PC-3 (cell line): ENCODE results near the gene DDX46. TPM values are rescaled to one million over a fixed set of nuclear protein-coding genes. Genes with fewer than 3 reads are reported as not detected.

Experiments used
- ATAC-seq: fragments of 200-7000 bp; cut with Tn5 transposase; 2 replicates; pipeline ENCODE4 v1.9.1; 2020; ENCODE audit warnings: mild to moderate bottlenecking, moderate library complexity
- BruUV-seq: library from RNA; stranded (reverse); fragments of 400-500 nt; replicated peaks from 2 replicates; lab custom pipeline; 2021; lab: Mats Ljungman, UMichigan
- CTCF ChIA-PET: fragments of 300-600 bp; sonication (Branson Sonifier 250); formaldehyde crosslinking; loops from one replicate; lab custom pipeline; 2022; ENCODE audit warnings: antibody characterized with exemption; lab: Charles Lee
- POLR2A ChIA-PET: fragments of 300-600 bp; sonication (Branson Sonifier 250); formaldehyde crosslinking; loops from one replicate; lab custom pipeline; 2022; ENCODE audit warnings: antibody characterized with exemption; ENCODE audit not compliant: unreplicated experiment; lab: Charles Lee
- DNase-seq: peaks from one replicate; pipeline ENCODE4 v3.0.0-alpha.2; 2015
- H2AFZ ChIP-seq: fragments of 300-600 bp; sonication (generic); 2 replicates; pipeline ENCODE4 v1.6.0; 2016; ENCODE audit warnings: antibody characterized with exemption, low read length
- H3F3A ChIP-seq: fragments of 300-600 bp; sonication (generic); one replicate; pipeline ENCODE4 v1.6.0; 2017; ENCODE audit warnings: antibody characterized with exemption, low read length, control low read depth, mild to moderate bottlenecking; ENCODE audit not compliant: unreplicated experiment
- H3K27ac ChIP-seq: fragments of 300-600 bp; sonication (generic); 2 replicates; pipeline ENCODE4 v1.5.1; 2016; ENCODE audit warnings: mild to moderate bottlenecking, low read length
- H3K27me3 ChIP-seq: fragments of 300-600 bp; sonication (generic); 2 replicates; pipeline ENCODE4 v1.6.1; 2016; ENCODE audit warnings: low read length, mixed read lengths
- H3K36me3 ChIP-seq: fragments of 300-600 bp; sonication (generic); 2 replicates; pipeline ENCODE4 v1.6.1; 2016; ENCODE audit warnings: low read depth, mixed run types, low read length, mixed read lengths
- H3K4me1 ChIP-seq: fragments of 300-600 bp; sonication (generic); 2 replicates; pipeline ENCODE4 v1.5.1; 2016; ENCODE audit warnings: low read length; ENCODE audit not compliant: insufficient read depth
- H3K4me2 ChIP-seq: fragments of 300-600 bp; sonication (generic); 2 replicates; pipeline ENCODE4 v1.6.0; 2016; ENCODE audit warnings: low read length
- H3K4me3 ChIP-seq: fragments of 300-600 bp; sonication (generic); 2 replicates; pipeline ENCODE4 v1.5.1; 2016; ENCODE audit warnings: mild to moderate bottlenecking, low read length, mixed read lengths
- H3K79me2 ChIP-seq: fragments of 300-600 bp; sonication (generic); 2 replicates; pipeline ENCODE4 v1.6.1; 2017; ENCODE audit warnings: low read length, mixed read lengths
- H3K9ac ChIP-seq: fragments of 300-600 bp; sonication (generic); 2 replicates; pipeline ENCODE4 v1.6.0; 2016; ENCODE audit warnings: mild to moderate bottlenecking, low read length
- H3K9me2 ChIP-seq: fragments of 300-600 bp; sonication (generic); replicated peaks from 2 replicates; pipeline ENCODE4 v1.6.1; 2016; ENCODE audit warnings: mixed run types, low read length, mixed read lengths
- H3K9me3 ChIP-seq: fragments of 300-600 bp; sonication (generic); 2 replicates; pipeline ENCODE4 v1.6.1; 2016; ENCODE audit warnings: low read length, mixed read lengths
- H4K20me1 ChIP-seq: fragments of 300-600 bp; sonication (generic); 2 replicates; pipeline ENCODE4 v1.6.1; 2016; ENCODE audit warnings: low read length, mixed read lengths
- CTCF ChIP-seq: fragments of 300-600 bp; sonication (generic); conservative IDR thresholded peaks from 2 replicates; pipeline ENCODE4 v1.5.1; 2017; ENCODE audit warnings: antibody characterized with exemption, low read depth, mild to moderate bottlenecking, low read length
- EZH2 ChIP-seq: fragments of 300-600 bp; sonication (generic); IDR thresholded peaks from one replicate; pipeline ENCODE4 v1.6.1; 2017; ENCODE audit warnings: antibody characterized with exemption, mild to moderate bottlenecking, low read length; ENCODE audit not compliant: unreplicated experiment
- EZH2phosphoT487 ChIP-seq: fragments of 300-600 bp; sonication (generic); IDR thresholded peaks from 2 replicates; pipeline ENCODE4 v1.6.1; 2018; ENCODE audit warnings: mild to moderate bottlenecking, antibody characterized with exemption, low read length, borderline replicate concordance
- intact Hi-C: fragments of 100-400 bp; cut with micrococcal nuclease; formaldehyde crosslinking; loops from 2 replicates; pipeline ENCODE4 v1.9.0; 2023
- total RNA-seq: library from RNA; depleted of rRNA; stranded (reverse); fragments of >200 nt; gene quantifications from 2 replicates; pipeline ENCODE4 v1.2.3, GENCODE V29; 2014

Gene DDX46
- total RNA-seq, 1 experiment from 2014 or later = 29.0 TPM

GRCh38 chr5:134813407-134813806, 54.8 kb downstream of the DDX46 start:
- H3K79me2 ChIP-seq = no peaks in the 10 kb centered on the region
- ATAC-seq (no peak), DNase-seq (no peak)
- H3K9me3 ChIP-seq = no peaks in the 10 kb centered on the region
- H3K4me3 ChIP-seq = no peak overlapping the region
- CTCF ChIA-PET = no interaction called here
- POLR2A ChIA-PET = no interaction called here
- intact Hi-C loops = no loop called here
- no peaks in the 10 kb centered on the region for H3F3A ChIP-seq
- no peak overlapping the region for H3K27ac ChIP-seq
- H3K4me1 ChIP-seq = no peaks in the 10 kb centered on the region
- no peak overlapping the region for H2AFZ ChIP-seq
- no peak overlapping the region for H3K4me2 ChIP-seq
- BruUV-seq = no TSS peak
- no peaks in the 10 kb centered on the region for H3K27me3 ChIP-seq
- H3K9me2 ChIP-seq = no peaks in the 10 kb centered on the region
- peaks cover 14% of the 10 kb centered on the region; the same call in 1 of the 2 replicates for H3K36me3 ChIP-seq
- no peak overlapping the region for H3K9ac ChIP-seq
- TF ChIP-seq EZH2phosphoT487 = no peak
- TF ChIP-seq EZH2 = no peak
- no peak for TF ChIP-seq CTCF
- H4K20me1 ChIP-seq = no peaks in the 10 kb centered on the region

GRCh38 chr5:134813827-134814226, 55.2 kb downstream of the DDX46 start:
- intact Hi-C loops = no loop called here
- Histone ChIP-seq H3K27ac (no peak overlapping the region), H3K4me1 (no peaks in the 10 kb centered on the region), H3K9me2 (no peaks in the 10 kb centered on the region), H3F3A (no peaks in the 10 kb centered on the region), H4K20me1 (no peaks in the 10 kb centered on the region), H3K4me3 (no peak overlapping the region), H3K27me3 (no peaks in the 10 kb centered on the region), H3K36me3 (peaks cover 12% of the 10 kb centered on the region; the same call in 1 of the 2 replicates), H3K79me2 (no peaks in the 10 kb centered on the region), H3K4me2 (no peak overlapping the region), H3K9me3 (no peaks in the 10 kb centered on the region), H2AFZ (no peak overlapping the region), H3K9ac (no peak overlapping the region)
- ATAC-seq = no peak
- ChIA-PET CTCF (no interaction called here), POLR2A (no interaction called here)
- no TSS peak for BruUV-seq
- no peak for DNase-seq
- TF ChIP-seq CTCF (no peak), EZH2 (no peak), EZH2phosphoT487 (no peak)

- Histone ChIP-seq H2AFZ (no peak overlapping the region), H4K20me1 (no peaks in the 10 kb centered on the region), H3F3A (no peaks in the 10 kb centered on the region), H3K4me2 (no peak overlapping the region), H3K79me2 (no peaks in the 10 kb centered on the region), H3K9ac (no peak overlapping the region), H3K27ac (no peak overlapping the region), H3K36me3 (peaks cover 22% of the 10 kb centered on the region; the same call in 1 of the 2 replicates), H3K27me3 (no peaks in the 10 kb centered on the region), H3K4me3 (no peak overlapping the region), H3K4me1 (no peaks in the 10 kb centered on the region), H3K9me3 (no peaks in the 10 kb centered on the region), H3K9me2 (no peaks in the 10 kb centered on the region)
- ATAC-seq (no peak), DNase-seq (no peak)
- ChIA-PET POLR2A (no interaction called here), CTCF (no interaction called here)
- TF ChIP-seq CTCF (no peak), EZH2phosphoT487 (no peak), EZH2 (no peak)
- intact Hi-C loops = no loop called here
- no TSS peak for BruUV-seq
These were observed 58.4 kb downstream of the DDX46 start for GRCh38 chr5:134817006-134817405.
